Lower leg skin (tissue), 3 donors: ENCODE measurements around the gene ZNF26.
"Not testable (repeated sequence)": the region's sequence is repeated elsewhere in the genome, so short reads cannot be mapped to it uniquely, and the experiment has no call there.

Experiments
- CTCF ChIP-seq, 3 donors: fragments of 450-650 bp; IDR thresholded peaks; one replicate each; pipeline ENCODE4 v1.5.1; 2016; ENCODE audit warnings: antibody characterized with exemption in 3 of 3, mild to moderate bottlenecking in 3 of 3, moderate library complexity in 2 of 3
- POLR2A ChIP-seq, 2 donors: fragments of 450-650 bp; IDR thresholded peaks; one replicate each; pipeline ENCODE4 v1.6.1; 2016 to 2017; ENCODE audit warnings: antibody characterized with exemption in 2 of 2, mild to moderate bottlenecking in 1 of 2, moderate library complexity in 1 of 2

- not testable (repeated sequence) for TF ChIP-seq POLR2A, CTCF (IDR thresholded peaks at IDR 0.05)
These were observed 22.2 kb upstream of the ZNF26 start for GRCh38 chr12:132963947-132964346.
